ENCODE measurements around the gene PKD2. TPM values are rescaled to one million over a fixed set of nuclear protein-coding genes. Genes with fewer than 3 reads are reported as not detected.

Gene PKD2
- total RNA-seq, 4 donors from 2014 or later, result 79.1 to 128 (median 92.5) TPM

DNA sequence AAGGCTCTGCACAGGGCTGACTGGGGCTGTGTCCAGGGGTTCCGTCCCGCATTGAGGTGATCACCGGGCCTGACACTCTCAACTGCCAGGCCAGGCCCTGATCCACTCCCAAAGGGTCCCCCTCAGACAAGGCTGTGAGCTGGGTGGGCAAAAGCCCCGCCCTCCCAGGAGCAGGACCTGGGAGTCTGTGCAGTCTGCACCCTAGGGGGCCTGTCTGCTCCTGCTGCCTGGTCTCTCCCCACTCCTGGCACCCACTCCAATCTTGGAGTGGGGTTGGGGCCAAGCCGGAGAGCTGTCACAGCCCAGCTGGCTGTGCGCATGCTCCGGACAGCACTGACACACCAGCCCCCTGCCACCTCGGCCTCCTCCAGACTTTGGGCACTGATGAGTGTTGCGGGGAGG is 41.3 kb upstream of the PKD2 start:
- Histone ChIP-seq H3K27ac (replicated peaks in 1 of 4) (no peak overlapping the region), H3K9me3 (no peaks in the 10 kb centered on the region), H3K27me3 (no peaks in the 10 kb centered on the region), H3K4me3 (no peak overlapping the region), H3K36me3 (no peaks in the 10 kb centered on the region), H3K4me1 (no peaks in the 10 kb centered on the region)
- intact Hi-C loops (cut with DNase I), result no loop called here
- WGBS, result 93% methylated on average over 3 of the region's 9 CpGs
- DNase-seq (ENCODE audit: extremely low spot score), result no peak
- TF ChIP-seq POLR2A (IDR thresholded peaks at IDR 0.05; ENCODE audit: low read depth), result no peak
- TF ChIP-seq CTCF (IDR thresholded peaks at IDR 0.05), result no peak
- TF ChIP-seq POLR2AphosphoS5 (IDR thresholded peaks at IDR 0.05), result no peak
- TF ChIP-seq EP300 (IDR thresholded peaks at IDR 0.05), result no peak

- 71% methylated on average over 1 of the region's 8 CpGs for WGBS
- no peaks in the 10 kb centered on the region for H3K27me3 ChIP-seq
- no peaks in the 10 kb centered on the region for H3K9me3 ChIP-seq
- no peaks in the 10 kb centered on the region for H3K4me1 ChIP-seq
- DNase-seq (ENCODE audit: extremely low spot score), result no peak
- intact Hi-C loops (cut with DNase I), result no loop called here
- TF ChIP-seq CTCF (IDR thresholded peaks at IDR 0.05) (no peak), POLR2AphosphoS5 (IDR thresholded peaks at IDR 0.05) (no peak), EP300 (IDR thresholded peaks at IDR 0.05) (no peak), POLR2A (IDR thresholded peaks at IDR 0.05; ENCODE audit: low read depth) (no peak)
- H3K36me3 ChIP-seq, result no peaks in the 10 kb centered on the region
- no peak overlapping the region for H3K4me3 ChIP-seq
- H3K27ac ChIP-seq (replicated peaks in 1 of 4), result no peak overlapping the region
Measured at GRCh38 chr4:87967193-87967592, 40.2 kb upstream of the PKD2 start.

DNA sequence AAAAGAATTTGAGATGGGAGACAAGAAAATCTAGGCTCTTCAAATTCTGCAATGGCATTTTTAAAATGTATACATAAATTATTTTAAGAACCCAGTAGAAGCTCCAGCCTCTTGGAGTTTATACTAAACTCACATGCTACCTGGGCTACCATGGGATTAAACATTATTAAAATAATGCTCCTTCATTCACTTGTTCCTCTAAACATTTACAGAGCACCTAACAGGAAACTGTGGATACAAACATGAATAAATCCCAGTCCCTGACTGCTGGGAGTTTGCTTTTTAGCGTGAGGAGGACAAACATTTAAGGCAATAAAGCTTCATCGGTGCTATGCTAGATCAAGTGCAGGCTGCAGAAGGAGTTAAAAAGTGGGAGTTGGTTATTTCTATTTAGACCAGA is 37.3 kb upstream of the PKD2 start:
- Histone ChIP-seq H3K36me3 (no peaks in the 10 kb centered on the region), H3K4me3 (no peak overlapping the region), H3K27ac (replicated peaks in 1 of 4) (no peak overlapping the region), H3K27me3 (no peaks in the 10 kb centered on the region), H3K4me1 (peaks cover 0 to 7% (median 3%) of the 10 kb centered on the region in 4 donors), H3K9me3 (no peaks in the 10 kb centered on the region)
- WGBS, result 82% methylated on average over 2 of the region's 2 CpGs
- no peak for TF ChIP-seq EP300 (IDR thresholded peaks at IDR 0.05)
- no peak for TF ChIP-seq POLR2AphosphoS5 (IDR thresholded peaks at IDR 0.05)
- no peak for TF ChIP-seq CTCF (IDR thresholded peaks at IDR 0.05)
- intact Hi-C loops (cut with DNase I), result loop anchor here (5.0 to 10.0 kb wide), 2 partner anchors 242 to 285 kb away; no protein-coding TSS in a partner anchor
- DNase-seq (ENCODE audit: extremely low spot score), result no peak

- Histone ChIP-seq H3K4me3 (no peak overlapping the region), H3K27ac (replicated peaks in 1 of 4) (no peak overlapping the region), H3K9me3 (no peaks in the 10 kb centered on the region), H3K4me1 (peaks cover 0 to 7% (median 3%) of the 10 kb centered on the region in 4 donors), H3K36me3 (no peaks in the 10 kb centered on the region), H3K27me3 (no peaks in the 10 kb centered on the region)
- TF ChIP-seq EP300 (IDR thresholded peaks at IDR 0.05) (no peak), POLR2A (IDR thresholded peaks at IDR 0.05; ENCODE audit: low read depth) (no peak), POLR2AphosphoS5 (IDR thresholded peaks at IDR 0.05) (no peak), CTCF (IDR thresholded peaks at IDR 0.05) (no peak)
- no peak for DNase-seq (ENCODE audit: extremely low spot score)
- intact Hi-C loops (cut with DNase I), result loop anchor here (5.0 to 10.0 kb wide), 2 partner anchors 240 to 287 kb away; no protein-coding TSS in a partner anchor
- WGBS, result 100% methylated on average over 1 of the region's 1 CpG
Measured at GRCh38 chr4:87971866-87972265, 35.6 kb upstream of the PKD2 start.
